Thoracic aorta (tissue), 2 donors: ENCODE measurements around the gene MAMSTR. TPM values are rescaled to one million over a fixed set of nuclear protein-coding genes. Genes with fewer than 3 reads are reported as not detected.
"Not testable (repeated sequence)": the region's sequence is repeated elsewhere in the genome, so short reads cannot be mapped to it uniquely, and the experiment has no call there.

ENCODE experiments used
- ATAC-seq: fragments of 150-250 bp; one replicate; pipeline ENCODE4 v1.8.0; 2017; ENCODE audit warnings: low read depth; ENCODE audit not compliant: insufficient number of reproducible peaks, low FRiP score
- DNase-seq: peaks from one replicate; pipeline ENCODE4 v3.0.0-alpha.2; 2020; ENCODE audit warnings: low spot score
- H3K27ac ChIP-seq, 2 donors: fragments of 200-600 bp; sonication (generic); 1 replicate in 1 of 2; 2 replicates in 1 of 2; pipeline ENCODE4 v1.5.1; 2016; ENCODE audit warnings: mild to moderate bottlenecking in 2 of 2, moderate library complexity in 2 of 2
- H3K27me3 ChIP-seq: fragments of 200-600 bp; sonication (generic); replicated peaks from 2 replicates; pipeline ENCODE4 v1.6.0; 2016; ENCODE audit warnings: mild to moderate bottlenecking; ENCODE audit not compliant: insufficient read depth
- H3K36me3 ChIP-seq: fragments of 200-600 bp; sonication (generic); one replicate; pipeline ENCODE4 v1.5.1; 2016
- H3K4me1 ChIP-seq, 2 donors: fragments of 200-600 bp; sonication (generic); 1 replicate in 1 of 2; 2 replicates in 1 of 2; pipeline versions ENCODE4 v1.5.1 to v1.6.0; 2016; ENCODE audit warnings: low read depth in 2 of 2, mild to moderate bottlenecking in 1 of 2; ENCODE audit not compliant: control insufficient read depth in 1 of 2
- H3K4me3 ChIP-seq: fragments of 200-600 bp; sonication (generic); 2 replicates; pipeline ENCODE4 v1.5.1; 2016; ENCODE audit warnings: mild to moderate bottlenecking
- H3K9me3 ChIP-seq: fragments of 200-600 bp; sonication (generic); 2 replicates; pipeline ENCODE4 v1.5.1; 2016
- total RNA-seq, 2 donors: library from RNA; depleted of rRNA; stranded (reverse); fragments of >200 nt; gene quantifications; one replicate each; pipeline versions ENCODE4 v1.1.0 to v1.2.3, GENCODE V29; 2016
- TF ChIP-seq, protein P1 (sequence below): fragments of 200-600 bp; sonication (generic); IDR thresholded peaks from one replicate; pipeline ENCODE4 v1.5.1; 2019; ENCODE audit warnings: antibody characterized with exemption

MAMSTR gene, protein sequence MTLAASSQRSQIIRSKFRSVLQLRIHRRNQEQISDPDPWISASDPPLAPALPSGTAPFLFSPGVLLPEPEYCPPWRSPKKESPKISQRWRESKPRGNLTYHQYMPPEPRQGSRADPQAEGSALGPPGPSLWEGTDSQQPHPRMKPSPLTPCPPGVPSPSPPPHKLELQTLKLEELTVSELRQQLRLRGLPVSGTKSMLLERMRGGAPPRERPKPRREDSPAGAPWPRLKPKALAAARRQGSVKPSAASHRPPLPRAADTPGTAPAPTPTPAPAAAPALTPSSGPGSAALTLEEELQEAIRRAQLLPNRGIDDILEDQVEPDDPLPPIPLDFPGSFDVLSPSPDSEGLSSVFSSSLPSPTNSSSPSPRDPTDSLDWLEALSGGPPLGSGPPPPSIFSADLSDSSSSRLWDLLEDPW
- total RNA-seq: not detected

DNA sequence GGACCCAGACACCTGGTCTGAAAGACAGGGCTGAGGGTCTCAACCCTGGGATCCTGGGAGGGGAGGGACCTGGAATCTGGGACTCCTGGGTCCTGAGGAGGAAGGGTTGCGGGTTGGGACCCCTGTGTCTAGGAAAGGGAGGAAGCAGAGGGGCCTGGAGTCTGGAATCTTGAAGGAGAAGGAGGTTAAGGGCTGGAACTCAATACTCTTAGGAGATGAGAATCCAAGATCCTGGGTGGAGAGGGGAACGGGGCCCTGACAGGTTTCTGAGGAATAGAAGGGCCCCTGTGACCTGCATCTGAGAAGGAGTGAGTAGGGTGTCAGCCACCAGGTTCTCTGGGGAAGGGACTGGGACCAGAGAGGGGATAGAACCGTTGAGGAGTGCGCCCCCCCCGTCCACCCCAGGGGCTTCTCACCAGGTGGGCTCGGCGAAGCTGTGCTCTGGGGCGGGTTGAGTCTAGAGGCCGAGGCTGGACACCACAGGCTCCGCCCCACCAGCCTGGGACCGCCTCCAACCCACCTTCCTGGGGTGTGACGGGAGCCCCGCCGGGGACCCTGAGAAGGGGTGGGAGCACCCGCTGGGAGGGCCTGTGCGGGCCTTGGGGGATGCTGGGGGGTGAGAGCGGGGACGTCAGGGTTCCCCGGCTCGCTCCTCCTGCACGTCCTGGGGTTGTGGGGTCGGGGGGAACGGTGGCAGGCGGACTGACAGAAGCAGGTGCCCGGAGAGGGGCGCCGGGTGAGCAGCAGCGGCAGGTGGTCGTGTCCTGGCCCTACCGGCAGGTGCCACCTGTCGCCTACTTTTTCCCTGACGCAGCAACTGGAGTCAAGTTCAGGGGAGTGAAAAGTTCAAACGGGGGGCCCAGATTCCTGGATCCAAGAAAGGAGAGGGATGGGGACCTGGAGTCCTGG lies at the start of gene MAMSTR:
Gene MAMSTR (minus strand): TSS at position 463 of the 909 bp plus-strand sequence. CDS start 694 bp downstream, outside the sequence.
- Histone ChIP-seq H3K9me3 (no peaks in the 10 kb centered on the region), H3K36me3 (no peaks in the 10 kb centered on the region), H3K27ac (peak within 1 kb of the TSS in 1 of 2 donors; percentile 82), H3K4me1 (peaks cover 8 to 51% of the 10 kb centered on the region in 2 donors), H3K4me3 (peak within 1 kb of the TSS; percentile 73), H3K27me3 (no peaks in the 10 kb centered on the region)
- TF ChIP-seq, protein P1, sequence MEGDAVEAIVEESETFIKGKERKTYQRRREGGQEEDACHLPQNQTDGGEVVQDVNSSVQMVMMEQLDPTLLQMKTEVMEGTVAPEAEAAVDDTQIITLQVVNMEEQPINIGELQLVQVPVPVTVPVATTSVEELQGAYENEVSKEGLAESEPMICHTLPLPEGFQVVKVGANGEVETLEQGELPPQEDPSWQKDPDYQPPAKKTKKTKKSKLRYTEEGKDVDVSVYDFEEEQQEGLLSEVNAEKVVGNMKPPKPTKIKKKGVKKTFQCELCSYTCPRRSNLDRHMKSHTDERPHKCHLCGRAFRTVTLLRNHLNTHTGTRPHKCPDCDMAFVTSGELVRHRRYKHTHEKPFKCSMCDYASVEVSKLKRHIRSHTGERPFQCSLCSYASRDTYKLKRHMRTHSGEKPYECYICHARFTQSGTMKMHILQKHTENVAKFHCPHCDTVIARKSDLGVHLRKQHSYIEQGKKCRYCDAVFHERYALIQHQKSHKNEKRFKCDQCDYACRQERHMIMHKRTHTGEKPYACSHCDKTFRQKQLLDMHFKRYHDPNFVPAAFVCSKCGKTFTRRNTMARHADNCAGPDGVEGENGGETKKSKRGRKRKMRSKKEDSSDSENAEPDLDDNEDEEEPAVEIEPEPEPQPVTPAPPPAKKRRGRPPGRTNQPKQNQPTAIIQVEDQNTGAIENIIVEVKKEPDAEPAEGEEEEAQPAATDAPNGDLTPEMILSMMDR: no peak
- no peak for ATAC-seq
- no peak for DNase-seq

GRCh38 chr19:48768994-48769713 lies 49.6 kb upstream of the MAMSTR start:
- H3K27me3 ChIP-seq: no peaks in the 10 kb centered on the region
- TF ChIP-seq, protein P1: no peak
- no peaks in the 10 kb centered on the region for H3K4me1 ChIP-seq
- DNase-seq (no peak), ATAC-seq (no peak)
- H3K9me3 ChIP-seq: no peaks in the 10 kb centered on the region
- H3K27ac ChIP-seq: no peak overlapping the region
- H3K36me3 ChIP-seq: no peaks in the 10 kb centered on the region
- H3K4me3 ChIP-seq: no peak overlapping the region

- H3K27ac ChIP-seq, H3K36me3 ChIP-seq, H3K4me1 ChIP-seq, H3K4me3 ChIP-seq, H3K27me3 ChIP-seq, H3K9me3 ChIP-seq, ATAC-seq, DNase-seq: not testable (repeated sequence)
These were observed 48.7 kb upstream of the MAMSTR start for GRCh38 chr19:48768171-48768753.

GRCh38 chr19:48765816-48766215 lies 46.3 kb upstream of the MAMSTR start:
- H3K27ac ChIP-seq, H3K9me3 ChIP-seq, DNase-seq, H3K4me1 ChIP-seq, H3K36me3 ChIP-seq, H3K4me3 ChIP-seq, ATAC-seq, H3K27me3 ChIP-seq: not testable (repeated sequence)

DNA sequence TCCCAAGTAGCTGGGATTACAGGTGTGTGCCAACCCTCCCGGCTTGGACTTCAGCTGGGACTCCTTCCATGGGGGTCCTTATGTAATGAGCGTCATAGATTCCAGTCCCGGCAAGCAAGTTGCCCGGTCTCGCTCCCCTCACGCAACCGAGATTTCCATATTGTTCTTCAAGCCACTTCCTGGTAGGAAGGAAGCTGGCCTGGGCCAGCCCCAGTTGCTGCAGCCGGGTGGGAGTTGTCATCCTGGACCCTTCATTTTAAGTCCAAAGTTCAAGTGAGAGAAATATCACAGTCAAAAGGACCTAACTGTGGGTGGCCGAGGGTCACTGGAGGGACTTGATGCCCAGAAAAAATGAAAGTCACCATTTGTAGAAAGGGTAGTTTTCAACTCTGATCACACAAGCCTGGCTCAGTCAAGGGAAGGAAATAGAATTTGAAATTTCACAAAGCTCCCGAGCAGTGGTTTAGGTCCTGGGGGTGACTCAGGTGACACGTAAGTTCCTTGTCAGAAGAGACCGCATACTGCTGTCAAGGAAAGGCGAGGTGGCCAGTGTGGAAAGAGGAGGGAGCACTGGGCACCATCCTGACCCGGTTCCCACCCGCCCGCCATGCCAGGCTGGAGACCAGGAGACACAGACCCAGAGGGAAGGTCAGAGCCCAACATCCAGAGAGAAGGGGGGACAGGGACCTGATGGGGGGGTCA lies 41.1 kb upstream of the MAMSTR start:
- DNase-seq: no peak
- H3K9me3 ChIP-seq: no peaks in the 10 kb centered on the region
- no peak overlapping the region for H3K27ac ChIP-seq
- no peak overlapping the region for H3K4me3 ChIP-seq
- no peaks in the 10 kb centered on the region for H3K36me3 ChIP-seq
- H3K27me3 ChIP-seq: no peaks in the 10 kb centered on the region
- H3K4me1 ChIP-seq: no peaks in the 10 kb centered on the region
- ATAC-seq: no peak
- TF ChIP-seq, protein P1: no peak
